HPDE6-E6E7 (cell line): ENCODE measurements around the gene CAP1.

ENCODE experiments used
- DNase-seq: peaks from one replicate; pipeline ENCODE4 v3.0.0; 2011; ENCODE audit warnings: missing footprints; ENCODE audit errors: extremely low spot score

The CAP1 gene

GRCh38 chr1:40095806-40096205 lies 55.3 kb downstream of the CAP1 start:
- DNase-seq, result no peak

DNA sequence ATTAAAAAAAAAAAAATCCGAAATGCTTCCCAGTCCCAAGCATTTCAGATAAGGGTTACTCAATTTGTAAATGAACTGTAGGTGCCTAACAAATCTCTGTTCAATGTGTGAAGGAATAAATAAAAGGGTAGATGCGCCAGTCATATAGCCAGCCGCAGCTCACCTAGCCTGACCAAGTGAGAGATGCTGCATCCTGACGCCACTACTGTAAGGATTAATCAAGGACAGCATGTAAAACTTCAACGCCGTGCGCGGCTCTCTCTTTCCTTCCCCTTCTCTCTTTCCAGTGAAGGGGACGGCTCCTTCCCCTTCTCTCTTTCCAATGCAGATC lies 56.1 kb downstream of the CAP1 start:
- DNase-seq, result no peak

GRCh38 chr1:40096977-40097782 lies 56.7 kb downstream of the CAP1 start, which contains the start of gene PPT1:
TSS of gene PPT1 (minus strand) at chr1:40097252. CDS start at chr1:40097238, 14 bp downstream.
- DNase-seq, result peak; percentile 80

GRCh38 chr1:40102038-40102437 lies 61.5 kb downstream of the CAP1 start:
- no peak for DNase-seq

DNA sequence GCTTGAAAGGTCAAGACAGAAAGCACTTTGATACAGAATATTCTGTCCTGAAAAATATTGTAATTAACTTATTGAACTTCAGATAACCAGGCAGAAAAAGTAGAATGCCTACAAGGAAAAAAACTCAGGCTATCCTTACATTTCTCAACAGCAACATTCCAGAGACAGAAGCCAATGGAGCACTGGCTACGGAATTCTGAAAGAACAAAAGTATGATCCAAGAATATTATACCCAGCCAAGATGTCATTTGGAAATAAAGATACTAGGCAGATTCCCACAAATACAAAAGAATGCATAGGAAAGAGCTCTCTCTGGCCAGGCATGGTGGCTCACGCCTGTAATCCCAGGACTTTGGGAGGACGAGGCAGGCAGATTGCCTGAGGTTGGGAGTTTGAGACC lies 62.4 kb downstream of the CAP1 start:
- DNase-seq, result no peak

DNA sequence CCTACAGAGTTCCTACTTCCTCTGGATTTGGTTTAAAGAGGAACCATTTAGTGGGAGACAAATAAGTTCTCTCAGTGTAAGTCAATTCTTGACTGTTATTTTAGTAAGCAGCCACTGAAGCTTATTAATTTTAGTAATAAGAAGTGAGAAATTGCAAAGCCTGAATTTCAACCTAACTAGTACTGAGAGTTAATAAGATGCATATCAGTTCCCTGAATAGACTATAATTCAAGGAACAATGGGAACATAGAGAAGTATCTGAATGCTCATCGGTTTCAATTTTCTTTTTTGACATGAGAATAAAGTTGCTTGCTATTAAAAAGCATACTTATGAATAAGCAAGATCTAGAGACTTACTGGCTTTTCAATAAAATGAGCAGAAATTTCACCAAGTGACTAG lies 64.5 kb downstream of the CAP1 start:
- DNase-seq, result no peak

- peak; percentile 71 for DNase-seq
Observed at GRCh38 chr1:40107290-40107959, 66.9 kb downstream of the CAP1 start.

- no peak for DNase-seq
Observed at GRCh38 chr1:40110389-40110788, 69.9 kb downstream of the CAP1 start.

- no peak for DNase-seq
Observed at GRCh38 chr1:40114400-40114799, 73.9 kb downstream of the CAP1 start.

- no peak for DNase-seq
Observed at GRCh38 chr1:40120128-40120527, 79.6 kb downstream of the CAP1 start.
